ENCODE measurements around the gene CCDC57. TPM values are rescaled to one million over a fixed set of nuclear protein-coding genes. Genes with fewer than 3 reads are reported as not detected.
"Not testable (repeated sequence)": the region's sequence is repeated elsewhere in the genome, so short reads cannot be mapped to it uniquely, and the experiment has no call there.

CCDC57 gene
- total RNA-seq, 2 donors from 2014 or later, result 5.1 to 7.4 TPM

- Histone ChIP-seq H3K9me3 (no peaks in the 10 kb centered on the region), H3K36me3 (no peaks in the 10 kb centered on the region), H3K27me3 (no peaks in the 10 kb centered on the region), H3K27ac (no peak overlapping the region), H3K4me1 (no peaks in the 10 kb centered on the region), H3K4me3 (no peak overlapping the region)
- DNase-seq (ENCODE audit: low spot score), result no peak
- TF ChIP-seq CTCF (IDR thresholded peaks at IDR 0.05), result no peak
Observed at GRCh38 chr17:82148011-82148410, 64.6 kb downstream of the CCDC57 start.

- H3K27me3 ChIP-seq, result no peaks in the 10 kb centered on the region
- no peak overlapping the region for H3K27ac ChIP-seq
- no peak overlapping the region for H3K4me3 ChIP-seq
- DNase-seq (ENCODE audit: low spot score), result no peak
- no peaks in the 10 kb centered on the region for H3K36me3 ChIP-seq
- TF ChIP-seq CTCF (IDR thresholded peaks at IDR 0.05), result no peak
- no peaks in the 10 kb centered on the region for H3K4me1 ChIP-seq
- no peaks in the 10 kb centered on the region for H3K9me3 ChIP-seq
Observed at GRCh38 chr17:82146663-82147654, 65.7 kb downstream of the CCDC57 start.

GRCh38 chr17:82145550-82146155 is 67.0 kb downstream of the CCDC57 start:
- Histone ChIP-seq H3K36me3 (no peaks in the 10 kb centered on the region), H3K9me3 (no peaks in the 10 kb centered on the region), H3K27me3 (no peaks in the 10 kb centered on the region), H3K4me1 (no peaks in the 10 kb centered on the region), H3K27ac (no peak overlapping the region), H3K4me3 (no peak overlapping the region)
- no peak for TF ChIP-seq CTCF (IDR thresholded peaks at IDR 0.05)
- no peak for DNase-seq (ENCODE audit: low spot score)

- no peaks in the 10 kb centered on the region for H3K9me3 ChIP-seq
- no peaks in the 10 kb centered on the region for H3K27me3 ChIP-seq
- no peak for TF ChIP-seq CTCF (IDR thresholded peaks at IDR 0.05)
- H3K27ac ChIP-seq, result no peak overlapping the region
- no peak overlapping the region for H3K4me3 ChIP-seq
- DNase-seq (ENCODE audit: low spot score), result no peak
- H3K4me1 ChIP-seq, result no peaks in the 10 kb centered on the region
- H3K36me3 ChIP-seq, result no peaks in the 10 kb centered on the region
Observed at GRCh38 chr17:82143333-82143732, 69.3 kb downstream of the CCDC57 start.

GRCh38 chr17:82139961-82140360 is 72.7 kb downstream of the CCDC57 start:
- H3K4me3 ChIP-seq; DNase-seq (ENCODE audit: low spot score); H3K36me3 ChIP-seq; H3K27ac ChIP-seq; H3K27me3 ChIP-seq; H3K4me1 ChIP-seq; H3K9me3 ChIP-seq: not testable (repeated sequence)

- H3K4me1 ChIP-seq, result no peaks in the 10 kb centered on the region
- H3K36me3 ChIP-seq, result no peaks in the 10 kb centered on the region
- H3K4me3 ChIP-seq, result no peak overlapping the region
Observed at GRCh38 chr17:82138511-82138992, 74.1 kb downstream of the CCDC57 start.

More at GRCh38 chr17:82138511-82138992, 74.1 kb downstream of the CCDC57 start:
- DNase-seq (ENCODE audit: low spot score), result no peak
- H3K9me3 ChIP-seq, result no peaks in the 10 kb centered on the region
- H3K27ac ChIP-seq, result no peak overlapping the region
- H3K27me3 ChIP-seq, result no peaks in the 10 kb centered on the region
- no peak for TF ChIP-seq CTCF (IDR thresholded peaks at IDR 0.05)

Data from right atrium auricular region (tissue), 2 donors.